Activated gamma-delta T cell treated with anti-CD3 and anti-CD28 coated beads, Interleukin-2, amount 50 U/mL, for 16 hours (primary cell): ENCODE results near the gene ANKRD65.
A peak's percentile ranks its signal among the peaks of the same experiment; 100 is the strongest.
"Not testable (repeated sequence)": the region's sequence is repeated elsewhere in the genome, so short reads cannot be mapped to it uniquely, and the experiment has no call there.

Experiments
- DNase-seq: peaks from one replicate; pipeline ENCODE4 v3.0.0-alpha.2; 2020; ENCODE audit warnings: low read depth

ANKRD65 gene

GRCh38 chr1:1393428-1393827 lies 27.6 kb downstream of the ANKRD65 start:
- DNase-seq = no peak

GRCh38 chr1:1393014-1393413 lies 28.1 kb downstream of the ANKRD65 start:
- DNase-seq = no peak

- DNase-seq = no peak
Measured at GRCh38 chr1:1391225-1391624, 29.9 kb downstream of the ANKRD65 start.

- no peak for DNase-seq
Measured at GRCh38 chr1:1390675-1391074, 30.4 kb downstream of the ANKRD65 start.

GRCh38 chr1:1388078-1388472 lies 33.0 kb downstream of the ANKRD65 start:
- DNase-seq = no peak

- no peak for DNase-seq
Measured at GRCh38 chr1:1387098-1388077, 33.7 kb downstream of the ANKRD65 start.

- no peak for DNase-seq
Measured at GRCh38 chr1:1385931-1386330, 35.1 kb downstream of the ANKRD65 start.

GRCh38 chr1:1385339-1385738 lies 35.7 kb downstream of the ANKRD65 start:
- not testable (repeated sequence) for DNase-seq

GRCh38 chr1:1381294-1381693 lies 39.8 kb downstream of the ANKRD65 start:
- no peak for DNase-seq

- DNase-seq = no peak
Measured at GRCh38 chr1:1380860-1381259, 40.2 kb downstream of the ANKRD65 start.

- DNase-seq = no peak
Measured at GRCh38 chr1:1377540-1378205, 43.4 kb downstream of the ANKRD65 start.

GRCh38 chr1:1376551-1377226 lies 44.4 kb downstream of the ANKRD65 start:
- DNase-seq = no peak

GRCh38 chr1:1374929-1375662 lies 46.0 kb downstream of the ANKRD65 start, which contains the start of gene AURKAIP1:
Gene AURKAIP1, minus strand, starts transcription at chr1:1375207. Its CDS starts 451 bp downstream, at chr1:1374756.
- peak; percentile 96 for DNase-seq

- DNase-seq = no peak
Measured at GRCh38 chr1:1374589-1374928, 46.5 kb downstream of the ANKRD65 start.

- no peak for DNase-seq
Measured at GRCh38 chr1:1373815-1374588, 47.1 kb downstream of the ANKRD65 start.

GRCh38 chr1:1373051-1373814 lies 47.8 kb downstream of the ANKRD65 start:
- no peak for DNase-seq

GRCh38 chr1:1371746-1372711 lies 49.0 kb downstream of the ANKRD65 start:
- DNase-seq = peak; percentile 76

- DNase-seq = peak; percentile 46
Measured at GRCh38 chr1:1371364-1371745, 49.7 kb downstream of the ANKRD65 start.

- DNase-seq = no peak
Measured at GRCh38 chr1:1370771-1371300, 50.2 kb downstream of the ANKRD65 start.
